Endodermal cell (in vitro differentiated cells): Measurements from ENCODE around the gene NRP1. TPM values are rescaled to one million over a fixed set of nuclear protein-coding genes. Genes with fewer than 3 reads are reported as not detected.

Experiments used
- DNase-seq: peaks from one replicate; pipeline ENCODE4 v3.0.0-alpha.2; 2017
- H3K27ac ChIP-seq: 2 replicates; pipeline ENCODE4 v1.5.1; 2013; ENCODE audit warnings: mild to moderate bottlenecking, low read depth, low read length, moderate library complexity
- H3K27me3 ChIP-seq: 2 replicates; pipeline ENCODE4 v1.6.1; 2013; ENCODE audit warnings: mild to moderate bottlenecking, low read length, moderate library complexity; ENCODE audit not compliant: insufficient read depth, control insufficient read depth, poor library complexity, severe bottlenecking
- H3K36me3 ChIP-seq: 2 replicates; pipeline ENCODE4 v1.7.0; 2013; ENCODE audit warnings: mild to moderate bottlenecking, low read length, moderate library complexity; ENCODE audit not compliant: control insufficient read depth, insufficient read depth
- H3K4me1 ChIP-seq: one replicate; pipeline ENCODE4 v1.7.0; 2013; ENCODE audit warnings: low read length; ENCODE audit not compliant: control insufficient read depth, insufficient read depth
- H3K4me3 ChIP-seq: 2 replicates; pipeline ENCODE4 v1.5.1; 2013; ENCODE audit warnings: mild to moderate bottlenecking, low read length, moderate library complexity
- H3K9ac ChIP-seq: 2 replicates; pipeline ENCODE4 v1.6.1; 2013; ENCODE audit warnings: mild to moderate bottlenecking, low read length, moderate library complexity; ENCODE audit not compliant: poor library complexity, severe bottlenecking; ENCODE audit errors: extremely low read depth
- H3K9me3 ChIP-seq: 2 replicates; pipeline ENCODE4 v1.6.1; 2013; ENCODE audit warnings: mild to moderate bottlenecking, low read length, moderate library complexity; ENCODE audit not compliant: control insufficient read depth
- H3K27ac Mint-ChIP-seq: 2 replicates; pipeline ENCODE4 v1.8.0; 2020; ENCODE audit warnings: mixed read lengths
- H3K27me3 Mint-ChIP-seq: 2 replicates; pipeline ENCODE4 v1.8.0; 2021; ENCODE audit warnings: mild to moderate bottlenecking, mixed read lengths; ENCODE audit not compliant: insufficient read depth
- H3K36me3 Mint-ChIP-seq: 2 replicates; pipeline ENCODE4 v1.8.0; 2020; ENCODE audit warnings: low read depth, mixed read lengths
- H3K4me1 Mint-ChIP-seq: 2 replicates; pipeline ENCODE4 v1.8.0; 2020; ENCODE audit warnings: mixed read lengths
- H3K4me3 Mint-ChIP-seq: 2 replicates; pipeline ENCODE4 v1.8.0; 2020; ENCODE audit warnings: mild to moderate bottlenecking, moderate library complexity, mixed read lengths
- H3K9me3 Mint-ChIP-seq: 2 replicates; pipeline ENCODE4 v1.8.0; 2020; ENCODE audit warnings: mild to moderate bottlenecking, mixed read lengths
- CTCF ChIP-seq: fragments of 200-600 bp; sonication (generic); conservative IDR thresholded peaks from 2 replicates; pipeline ENCODE4 v1.5.0; 2021; ENCODE audit warnings: antibody characterized with exemption, mild to moderate bottlenecking
- WGBS, 2 experiments: methylation state at CpG; one replicate each; pipeline versions ENCODE4 v1.1.5 to v1.1.7; 2013; ENCODE audit warnings: missing lambda C conversion rate in 2 of 2, mixed read lengths in 1 of 2; ENCODE audit not compliant: insufficient coverage in 1 of 2, insufficient read length in 1 of 2; 5-methylcytosine and 5-hydroxymethylcytosine counted together
- total RNA-seq, 2 donors: library from RNA; stranded (reverse); fragmentation: NEBNext Ultra II Directional in 1 of 2; extraction: Animal tissue kit (Norgen Biotek cat#: 25700) in 1 of 2; gene quantifications; 2 replicates in 1 of 2; 3 replicates in 1 of 2; pipeline ENCODE4 v1.2.1, GENCODE V29; 2021

NRP1 gene
- total RNA-seq, 2 donors from 2014 or later, result 20.7 to 30.6 TPM

GRCh38 chr10:33335551-33335800 is 1.0 kb upstream of the NRP1 start:
- Mint-ChIP-seq H3K27ac (no peak overlapping the region), H3K36me3 (no peaks in the 10 kb centered on the region), H3K4me3 (peak overlapping the region; percentile 79), H3K9me3 (no peaks in the 10 kb centered on the region), H3K4me1 (peaks cover 34% of the 10 kb centered on the region), H3K27me3 (peaks cover 54% of the 10 kb centered on the region)
- no peak for TF ChIP-seq CTCF
- peaks cover 11% of the 10 kb centered on the region for H3K27me3 ChIP-seq
- 0% methylated on average over 21 of the region's 21 CpGs; no CpG with 5 or more reads in 1 of the 2 experiments for WGBS, 2 experiments
- no peak overlapping the region for H3K27ac ChIP-seq
- peak overlapping the region; percentile 94 for H3K4me3 ChIP-seq
- H3K36me3 ChIP-seq, result no peaks in the 10 kb centered on the region
- DNase-seq, result no peak
- H3K9me3 ChIP-seq, result no peaks in the 10 kb centered on the region
- no peak overlapping the region for H3K9ac ChIP-seq
- peaks cover 3% of the 10 kb centered on the region for H3K4me1 ChIP-seq

GRCh38 chr10:33334805-33335550 is 511 bp upstream of the NRP1 start:
- H3K27ac Mint-ChIP-seq, result no peak overlapping the region
- peak; percentile 76 for TF ChIP-seq CTCF
- H3K9me3 Mint-ChIP-seq, result no peaks in the 10 kb centered on the region
- peak; percentile 89 for DNase-seq
- H3K27me3 ChIP-seq, result peaks cover 11% of the 10 kb centered on the region
- peaks cover 3% of the 10 kb centered on the region for H3K4me1 ChIP-seq
- no peaks in the 10 kb centered on the region for H3K9me3 ChIP-seq
- H3K4me3 Mint-ChIP-seq, result peak overlapping the region; percentile 79
- H3K36me3 Mint-ChIP-seq, result peaks cover 1% of the 10 kb centered on the region
- WGBS, 2 experiments, result 0% methylated on average over 3 to 68 of the region's 68 CpGs
- no peak overlapping the region for H3K27ac ChIP-seq
- peaks cover 52% of the 10 kb centered on the region for H3K27me3 Mint-ChIP-seq
- peaks cover 38% of the 10 kb centered on the region for H3K4me1 Mint-ChIP-seq
- peak overlapping the region; percentile 65 for H3K9ac ChIP-seq
- H3K4me3 ChIP-seq, result peak overlapping the region; percentile 94
- H3K36me3 ChIP-seq, result peaks cover 2% of the 10 kb centered on the region

GRCh38 chr10:33333260-33334101 is 986 bp downstream of the NRP1 start:
- H3K9ac ChIP-seq, result peak overlapping the region; percentile 65
- DNase-seq, result no peak
- no peak for TF ChIP-seq CTCF
- H3K27me3 ChIP-seq, result peaks cover 11% of the 10 kb centered on the region
- H3K36me3 ChIP-seq, result peaks cover 17% of the 10 kb centered on the region
- peaks cover 8% of the 10 kb centered on the region for H3K4me1 ChIP-seq
- H3K27ac Mint-ChIP-seq, result peak overlapping the region; percentile 77
- H3K27ac ChIP-seq, result no peak overlapping the region
- peaks cover 49% of the 10 kb centered on the region for H3K4me1 Mint-ChIP-seq
- H3K27me3 Mint-ChIP-seq, result peaks cover 39% of the 10 kb centered on the region
- WGBS, 2 experiments, result 13 to 29% methylated on average over 3 to 5 of the region's 7 CpGs
- peak overlapping the region; percentile 94 for H3K4me3 ChIP-seq
- H3K9me3 ChIP-seq, result no peaks in the 10 kb centered on the region
- no peaks in the 10 kb centered on the region for H3K9me3 Mint-ChIP-seq
- H3K36me3 Mint-ChIP-seq, result peaks cover 14% of the 10 kb centered on the region
- H3K4me3 Mint-ChIP-seq, result peak overlapping the region; percentile 79
